ENCODE data around the gene WDR27. TPM values are rescaled to one million over a fixed set of nuclear protein-coding genes. Genes with fewer than 3 reads are reported as not detected.

WDR27 gene
- total and polyA plus RNA-seq, 11 donors = 2.2 to 12.3 (median 5.7) TPM

DNA sequence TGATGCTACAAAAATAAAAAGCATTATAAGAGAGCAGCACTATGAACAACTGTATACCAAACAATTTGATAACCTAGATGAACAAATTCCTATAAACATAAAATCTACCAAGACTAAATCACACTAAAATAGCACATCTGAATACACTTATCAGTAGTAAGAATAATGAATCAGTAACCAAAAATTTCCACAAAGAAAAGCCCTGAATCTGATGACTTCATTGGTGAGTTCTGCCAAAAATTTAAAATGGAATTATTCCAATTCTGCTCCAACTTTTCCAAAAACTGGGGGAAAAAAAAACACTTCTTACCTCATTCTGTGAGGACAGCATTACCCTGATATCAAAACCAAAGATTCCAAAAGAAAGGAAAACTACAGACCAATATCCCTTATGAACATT is 206.2 kb downstream of the WDR27 start:
- Histone ChIP-seq H3K4me3 (no peak overlapping the region), H3K36me3 (no peaks in the 10 kb centered on the region), H3K27ac (no peak overlapping the region), H3K9me3 (peaks cover 0 to 20% (median 3%) of the 10 kb centered on the region in 12 donors), H3K4me1 (peaks cover 0 to 18% (median 2%) of the 10 kb centered on the region in 12 donors), H3K27me3 (no peaks in the 10 kb centered on the region)
- TF ChIP-seq POLR2A (IDR thresholded peaks at IDR 0.05) = no peak
- DNase-seq = no peak
- peak in 1 of 4 donors; percentile 18 for ATAC-seq
- intact Hi-C loops (cut with DNase I) = no loop called here

GRCh38 chr6:169494038-169494437 is 207.8 kb downstream of the WDR27 start:
- H3K27me3 ChIP-seq = no peaks in the 10 kb centered on the region

GRCh38 chr6:169491482-169491881 is 210.3 kb downstream of the WDR27 start:
- 19 to 46% (median 33%) methylated on average over 1 of the region's 1 CpG for WGBS, 4 donors
- peaks cover 0 to 30% (median 6%) of the 10 kb centered on the region in 12 donors for H3K4me1 ChIP-seq
- DNase-seq (peak in 1 of 5 donors; percentile 30), ATAC-seq (no peak)
- intact Hi-C loops (cut with DNase I) = no loop called here
- H3K9me3 ChIP-seq = peaks cover 0 to 13% (median 3%) of the 10 kb centered on the region in 12 donors
- TF ChIP-seq, protein P1, sequence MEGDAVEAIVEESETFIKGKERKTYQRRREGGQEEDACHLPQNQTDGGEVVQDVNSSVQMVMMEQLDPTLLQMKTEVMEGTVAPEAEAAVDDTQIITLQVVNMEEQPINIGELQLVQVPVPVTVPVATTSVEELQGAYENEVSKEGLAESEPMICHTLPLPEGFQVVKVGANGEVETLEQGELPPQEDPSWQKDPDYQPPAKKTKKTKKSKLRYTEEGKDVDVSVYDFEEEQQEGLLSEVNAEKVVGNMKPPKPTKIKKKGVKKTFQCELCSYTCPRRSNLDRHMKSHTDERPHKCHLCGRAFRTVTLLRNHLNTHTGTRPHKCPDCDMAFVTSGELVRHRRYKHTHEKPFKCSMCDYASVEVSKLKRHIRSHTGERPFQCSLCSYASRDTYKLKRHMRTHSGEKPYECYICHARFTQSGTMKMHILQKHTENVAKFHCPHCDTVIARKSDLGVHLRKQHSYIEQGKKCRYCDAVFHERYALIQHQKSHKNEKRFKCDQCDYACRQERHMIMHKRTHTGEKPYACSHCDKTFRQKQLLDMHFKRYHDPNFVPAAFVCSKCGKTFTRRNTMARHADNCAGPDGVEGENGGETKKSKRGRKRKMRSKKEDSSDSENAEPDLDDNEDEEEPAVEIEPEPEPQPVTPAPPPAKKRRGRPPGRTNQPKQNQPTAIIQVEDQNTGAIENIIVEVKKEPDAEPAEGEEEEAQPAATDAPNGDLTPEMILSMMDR (IDR thresholded peaks at IDR 0.05) = no peak
- TF ChIP-seq POLR2A (IDR thresholded peaks at IDR 0.05) = no peak
- H3K27ac ChIP-seq = no peak overlapping the region
- no peaks in the 10 kb centered on the region for H3K27me3 ChIP-seq
- no peaks in the 10 kb centered on the region for H3K36me3 ChIP-seq
- H3K4me3 ChIP-seq = no peak overlapping the region

More at GRCh38 chr6:169494038-169494437, 207.8 kb downstream of the WDR27 start:
- intact Hi-C loops (cut with DNase I) = no loop called here
- WGBS, 4 donors = 90 to 96% (median 93%) methylated on average over 3 of the region's 3 CpGs
- Histone ChIP-seq H3K36me3 (no peaks in the 10 kb centered on the region), H3K9me3 (peaks cover 0 to 20% (median 3%) of the 10 kb centered on the region in 12 donors), H3K4me3 (no peak overlapping the region), H3K27ac (no peak overlapping the region), H3K4me1 (peaks cover 0 to 26% (median 6%) of the 10 kb centered on the region in 12 donors)
- ATAC-seq (no peak), DNase-seq (no peak)
- TF ChIP-seq POLR2A (IDR thresholded peaks at IDR 0.05) = no peak
- TF ChIP-seq, protein P1 (IDR thresholded peaks at IDR 0.05) = no peak

DNA sequence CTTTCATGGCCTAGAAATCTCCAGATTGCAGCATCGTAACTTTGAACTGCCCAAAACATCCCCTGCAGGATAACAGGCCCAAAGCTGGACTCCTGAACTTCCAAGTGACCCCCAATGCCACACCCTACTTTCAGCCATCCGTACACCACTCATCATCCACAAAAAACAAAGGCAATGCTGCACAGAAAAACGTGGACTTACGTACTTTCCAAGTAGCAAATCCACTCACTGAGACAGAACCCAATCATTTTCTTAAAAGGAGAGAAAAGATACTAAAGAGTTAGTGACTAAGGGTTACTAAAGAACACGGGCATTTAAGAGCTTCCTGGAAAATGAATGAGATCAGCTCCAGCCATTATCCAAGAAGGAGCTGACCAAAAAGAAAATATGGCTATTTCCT is 211.0 kb downstream of the WDR27 start:
- 54 to 73% (median 57%) methylated on average over 5 of the region's 5 CpGs for WGBS, 4 donors
- Histone ChIP-seq H3K36me3 (no peaks in the 10 kb centered on the region), H3K27ac (peak overlapping the region in 3 of 12 donors; percentile 33 to 64 (median 61)), H3K27me3 (no peaks in the 10 kb centered on the region), H3K4me1 (peaks cover 0 to 30% (median 6%) of the 10 kb centered on the region in 12 donors), H3K9me3 (peaks cover 0 to 8% (median under 1%) of the 10 kb centered on the region in 12 donors), H3K4me3 (no peak overlapping the region)
- DNase-seq = no peak
- TF ChIP-seq, protein P1 (IDR thresholded peaks at IDR 0.05) = no peak
- no peak for TF ChIP-seq POLR2A (IDR thresholded peaks at IDR 0.05)
- peak in 2 of 4 donors; percentile 13 to 47 for ATAC-seq
- intact Hi-C loops (cut with DNase I) = no loop called here

DNA sequence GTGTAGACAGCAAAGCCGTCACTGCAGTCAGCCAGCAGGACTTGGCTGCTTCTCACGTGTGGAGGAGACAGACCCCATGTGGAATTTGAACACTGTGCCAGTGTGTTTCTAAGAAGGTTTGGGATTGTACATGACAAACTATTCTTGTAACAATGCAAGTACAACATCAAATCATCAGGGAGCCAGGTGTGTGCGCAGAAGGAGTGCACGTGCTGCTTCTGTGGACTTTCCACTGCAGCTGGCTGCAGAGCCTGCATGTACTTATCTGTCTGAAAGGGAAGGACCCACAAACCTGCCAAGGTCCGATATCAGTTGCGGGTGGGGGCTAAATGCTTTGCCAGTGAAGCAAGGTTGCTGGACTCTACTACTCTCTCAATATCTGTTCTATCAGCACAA is 211.6 kb downstream of the WDR27 start:
- Histone ChIP-seq H3K9me3 (peaks cover 0 to 6% (median 0%) of the 10 kb centered on the region in 12 donors), H3K4me1 (peaks cover 0 to 30% (median 6%) of the 10 kb centered on the region in 12 donors), H3K27ac (peak overlapping the region in 5 of 12 donors; percentile 13 to 64 (median 33)), H3K36me3 (no peaks in the 10 kb centered on the region), H3K4me3 (no peak overlapping the region), H3K27me3 (no peaks in the 10 kb centered on the region)
- intact Hi-C loops (cut with DNase I) = no loop called here
- DNase-seq = peak in 1 of 5 donors; percentile 39
- 51 to 62% (median 57%) methylated on average over 5 to 6 of the region's 6 CpGs for WGBS, 4 donors
- no peak for TF ChIP-seq POLR2A (IDR thresholded peaks at IDR 0.05)
- TF ChIP-seq, protein P1 (IDR thresholded peaks at IDR 0.05) = no peak
- peak; percentile 45 to 68 (median 51) for ATAC-seq

All from heart left ventricle (tissue), 16 donors.